ENCODE results near the gene TCEA2.

TCEA2 gene

DNA sequence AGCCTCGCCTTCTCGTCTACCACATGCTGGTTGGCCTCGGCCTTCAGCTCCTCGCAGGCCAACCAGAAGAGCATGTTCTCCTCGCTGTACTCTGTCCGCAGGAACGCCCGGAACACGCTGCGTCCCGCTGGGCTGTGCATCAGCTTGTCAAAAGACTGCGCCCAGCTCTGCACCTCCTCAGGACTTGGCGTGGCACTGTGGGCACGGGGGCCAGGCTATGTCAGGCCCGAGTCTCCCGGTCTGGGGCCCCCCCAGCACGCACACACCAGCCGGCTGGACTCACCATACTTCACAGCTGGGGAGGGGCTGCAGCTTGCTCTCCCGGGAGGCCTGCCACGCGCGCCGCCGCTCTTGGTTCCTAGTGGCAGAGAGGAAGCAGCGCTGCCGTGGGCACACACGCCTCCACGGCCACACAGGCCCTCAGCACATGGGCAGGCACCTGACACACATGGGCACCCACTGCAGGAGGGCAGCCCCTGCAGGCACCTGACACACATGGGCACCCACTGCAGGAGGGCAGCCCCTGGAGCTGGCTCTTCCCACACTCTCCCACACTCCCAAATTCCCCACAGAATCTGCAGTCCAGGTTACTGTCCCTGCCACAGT, 11.3 kb downstream of the TCEA2 start:
- Histone ChIP-seq H3K9ac (ENCODE audit: low read length) (no peak overlapping the region), H3K4me2 (ENCODE audit: low read length) (no peak overlapping the region), H3K27me3 (ENCODE audit: insufficient read depth, low read length, poor library complexity) (no peaks in the 10 kb centered on the region), H2BK5ac (ENCODE audit: low read length) (no peak overlapping the region), H4K8ac (ENCODE audit: low read depth, low read length) (no peak overlapping the region), H3K56ac (ENCODE audit: low read length) (no peak overlapping the region), H3K4me1 (ENCODE audit: control insufficient read depth, low read depth, low read length) (no peaks in the 10 kb centered on the region), H3K27ac (ENCODE audit: low read depth, low read length) (no peak overlapping the region), H2BK15ac (replicated peaks; ENCODE audit: low read depth) (no peak overlapping the region), H3K4me3 (ENCODE audit: low read length) (no peak overlapping the region), H4K5ac (ENCODE audit: low read length) (no peak overlapping the region), H3K23ac (ENCODE audit: low read length) (no peak overlapping the region), H3K18ac (ENCODE audit: low read length) (no peak overlapping the region), H3K4ac (ENCODE audit: low read depth, low read length) (no peak overlapping the region), H2AK5ac (ENCODE audit: low read length) (no peak overlapping the region), H3K79me1 (ENCODE audit: low read length) (no peaks in the 10 kb centered on the region), H3K79me2 (ENCODE audit: control insufficient read depth, insufficient read depth, low read length) (no peaks in the 10 kb centered on the region), H2BK120ac (ENCODE audit: low read depth, low read length) (no peak overlapping the region), H3K36me3 (ENCODE audit: control insufficient read depth, insufficient read depth, low read length) (no peaks in the 10 kb centered on the region)
- no peak for DNase-seq
- no CpG with 5 or more reads among the region's 28 CpGs for WGBS (ENCODE audit: extremely low coverage, insufficient coverage, low lambda C conversion rate)

DNA sequence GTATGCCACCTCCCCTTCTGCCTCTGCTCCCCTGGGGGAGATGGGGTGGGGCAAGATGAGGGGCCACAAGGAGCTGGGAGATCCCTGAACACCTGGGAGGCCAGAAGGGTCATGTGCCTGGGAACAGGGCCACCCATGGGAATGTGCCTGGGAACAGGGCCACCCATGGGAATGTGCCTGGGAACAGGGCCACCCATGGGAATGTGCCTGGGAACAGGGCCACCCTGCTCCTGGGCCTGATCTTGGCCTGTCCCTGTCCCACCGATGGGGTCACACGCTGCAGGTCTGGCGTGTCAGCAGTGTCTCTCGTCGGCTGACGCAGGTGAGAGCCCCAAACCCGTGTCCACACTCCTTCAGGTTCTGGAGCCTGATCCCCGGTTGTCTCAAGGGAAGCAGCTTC, 12.0 kb downstream of the TCEA2 start:
- Histone ChIP-seq H3K9ac (ENCODE audit: low read length) (no peak overlapping the region), H3K56ac (ENCODE audit: low read length) (no peak overlapping the region), H3K4me2 (ENCODE audit: low read length) (no peak overlapping the region), H3K27ac (ENCODE audit: low read depth, low read length) (no peak overlapping the region), H3K23ac (ENCODE audit: low read length) (no peak overlapping the region), H3K36me3 (ENCODE audit: control insufficient read depth, insufficient read depth, low read length) (no peaks in the 10 kb centered on the region), H3K18ac (ENCODE audit: low read length) (no peak overlapping the region), H3K79me1 (ENCODE audit: low read length) (no peaks in the 10 kb centered on the region), H2BK120ac (ENCODE audit: low read depth, low read length) (no peak overlapping the region), H2AK5ac (ENCODE audit: low read length) (no peak overlapping the region), H3K4me1 (ENCODE audit: control insufficient read depth, low read depth, low read length) (no peaks in the 10 kb centered on the region), H4K8ac (ENCODE audit: low read depth, low read length) (no peak overlapping the region), H3K4ac (ENCODE audit: low read depth, low read length) (no peak overlapping the region), H2BK5ac (ENCODE audit: low read length) (no peak overlapping the region), H3K27me3 (ENCODE audit: insufficient read depth, low read length, poor library complexity) (no peaks in the 10 kb centered on the region), H3K79me2 (ENCODE audit: control insufficient read depth, insufficient read depth, low read length) (no peaks in the 10 kb centered on the region), H2BK15ac (replicated peaks; ENCODE audit: low read depth) (no peak overlapping the region), H4K5ac (ENCODE audit: low read length) (no peak overlapping the region), H3K4me3 (ENCODE audit: low read length) (no peak overlapping the region)
- DNase-seq = no peak
- WGBS (ENCODE audit: extremely low coverage, insufficient coverage, low lambda C conversion rate) = no CpG with 5 or more reads among the region's 8 CpGs

DNA sequence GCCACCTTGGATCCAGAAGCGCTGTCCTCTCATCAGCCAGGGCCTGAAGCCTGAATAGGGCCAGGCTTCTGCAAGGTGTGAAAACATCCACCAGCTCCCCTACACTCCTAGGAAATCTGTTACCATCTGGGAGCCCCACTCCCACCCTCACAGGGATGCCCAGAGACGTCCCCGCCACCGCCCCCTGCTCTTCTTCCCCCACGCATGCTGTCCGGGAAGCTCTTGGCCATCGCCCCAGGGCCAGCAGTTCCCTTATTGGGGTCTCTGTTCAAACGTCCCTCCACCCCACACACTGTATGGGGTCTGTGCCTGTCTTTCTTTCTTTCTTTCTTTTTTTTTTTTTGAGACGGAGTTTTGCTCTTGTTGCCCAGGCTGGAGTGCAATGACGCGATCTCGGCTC, 12.6 kb downstream of the TCEA2 start:
- Histone ChIP-seq H3K4me2 (ENCODE audit: low read length) (no peak overlapping the region), H3K27ac (ENCODE audit: low read depth, low read length) (no peak overlapping the region), H2BK120ac (ENCODE audit: low read depth, low read length) (no peak overlapping the region), H2BK5ac (ENCODE audit: low read length) (no peak overlapping the region), H3K4me1 (ENCODE audit: control insufficient read depth, low read depth, low read length) (no peaks in the 10 kb centered on the region), H3K79me1 (ENCODE audit: low read length) (no peaks in the 10 kb centered on the region), H4K8ac (ENCODE audit: low read depth, low read length) (no peak overlapping the region), H3K27me3 (ENCODE audit: insufficient read depth, low read length, poor library complexity) (no peaks in the 10 kb centered on the region), H3K79me2 (ENCODE audit: control insufficient read depth, insufficient read depth, low read length) (no peaks in the 10 kb centered on the region), H3K23ac (ENCODE audit: low read length) (no peak overlapping the region), H3K36me3 (ENCODE audit: control insufficient read depth, insufficient read depth, low read length) (no peaks in the 10 kb centered on the region), H2BK15ac (replicated peaks; ENCODE audit: low read depth) (no peak overlapping the region), H4K5ac (ENCODE audit: low read length) (no peak overlapping the region), H2AK5ac (ENCODE audit: low read length) (no peak overlapping the region), H3K4ac (ENCODE audit: low read depth, low read length) (no peak overlapping the region), H3K4me3 (ENCODE audit: low read length) (no peak overlapping the region), H3K9ac (ENCODE audit: low read length) (no peak overlapping the region), H3K56ac (ENCODE audit: low read length) (no peak overlapping the region), H3K18ac (ENCODE audit: low read length) (no peak overlapping the region)
- DNase-seq = no peak
- WGBS (ENCODE audit: extremely low coverage, insufficient coverage, low lambda C conversion rate) = no CpG with 5 or more reads among the region's 12 CpGs

DNA sequence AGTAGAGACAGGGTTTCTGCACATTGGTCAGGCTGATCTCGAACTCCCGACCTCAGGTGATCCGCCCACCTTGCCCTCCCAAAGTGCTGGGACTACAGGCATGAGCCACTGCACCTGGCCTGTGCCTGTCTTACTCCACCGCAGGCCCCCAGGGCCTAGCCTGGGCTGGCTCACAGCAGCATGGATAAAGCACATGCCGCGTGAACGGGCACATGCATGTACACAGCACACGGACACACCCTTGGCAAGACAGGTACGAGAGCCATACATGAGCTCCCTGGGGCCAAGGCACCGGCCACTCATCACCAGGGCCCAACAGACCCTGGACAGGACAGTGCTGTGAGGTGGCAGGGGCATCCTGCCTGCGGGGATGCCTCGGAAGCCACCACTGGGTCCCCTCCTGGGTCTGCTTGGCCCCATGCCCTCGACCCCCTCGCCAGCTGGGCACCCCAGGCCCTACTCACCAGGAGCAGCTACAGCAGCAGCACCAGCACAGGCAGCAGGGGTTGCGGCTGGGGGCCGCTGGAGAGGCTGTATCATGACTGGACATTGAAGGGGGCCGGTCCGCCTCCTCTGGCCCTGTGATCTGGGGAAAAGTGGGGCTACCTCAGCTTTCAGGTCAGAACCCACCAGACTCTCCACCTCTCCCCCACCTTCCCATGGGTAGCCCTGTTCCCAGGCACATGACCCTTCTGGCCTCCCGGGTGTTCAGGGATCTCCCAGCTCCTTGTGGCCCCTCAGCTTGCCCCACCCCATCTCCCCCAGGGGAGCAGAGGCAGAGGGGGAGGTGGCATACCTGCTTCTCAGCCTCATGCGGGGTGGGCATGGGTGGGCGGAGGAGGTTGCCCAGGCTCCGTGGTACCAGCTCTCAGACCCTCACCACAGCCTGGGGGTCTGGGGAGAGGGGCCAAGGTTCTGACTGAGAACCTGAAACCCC, 13.3 kb downstream of the TCEA2 start:
- Histone ChIP-seq H2AK5ac (ENCODE audit: low read length) (no peak overlapping the region), H3K27ac (ENCODE audit: low read depth, low read length) (no peak overlapping the region), H2BK120ac (ENCODE audit: low read depth, low read length) (no peak overlapping the region), H3K4ac (ENCODE audit: low read depth, low read length) (no peak overlapping the region), H3K79me1 (ENCODE audit: low read length) (no peaks in the 10 kb centered on the region), H3K9ac (ENCODE audit: low read length) (no peak overlapping the region), H4K5ac (ENCODE audit: low read length) (no peak overlapping the region), H3K27me3 (ENCODE audit: insufficient read depth, low read length, poor library complexity) (no peaks in the 10 kb centered on the region), H3K4me1 (ENCODE audit: control insufficient read depth, low read depth, low read length) (no peaks in the 10 kb centered on the region), H2BK15ac (replicated peaks; ENCODE audit: low read depth) (no peak overlapping the region), H2BK5ac (ENCODE audit: low read length) (no peak overlapping the region), H3K56ac (ENCODE audit: low read length) (no peak overlapping the region), H3K23ac (ENCODE audit: low read length) (no peak overlapping the region), H3K4me2 (ENCODE audit: low read length) (no peak overlapping the region), H3K36me3 (ENCODE audit: control insufficient read depth, insufficient read depth, low read length) (no peaks in the 10 kb centered on the region), H4K8ac (ENCODE audit: low read depth, low read length) (no peak overlapping the region), H3K4me3 (ENCODE audit: low read length) (no peak overlapping the region), H3K18ac (ENCODE audit: low read length) (no peak overlapping the region), H3K79me2 (ENCODE audit: control insufficient read depth, insufficient read depth, low read length) (no peaks in the 10 kb centered on the region)
- no peak for DNase-seq
- no CpG with 5 or more reads among the region's 22 CpGs for WGBS (ENCODE audit: extremely low coverage, insufficient coverage, low lambda C conversion rate)

DNA sequence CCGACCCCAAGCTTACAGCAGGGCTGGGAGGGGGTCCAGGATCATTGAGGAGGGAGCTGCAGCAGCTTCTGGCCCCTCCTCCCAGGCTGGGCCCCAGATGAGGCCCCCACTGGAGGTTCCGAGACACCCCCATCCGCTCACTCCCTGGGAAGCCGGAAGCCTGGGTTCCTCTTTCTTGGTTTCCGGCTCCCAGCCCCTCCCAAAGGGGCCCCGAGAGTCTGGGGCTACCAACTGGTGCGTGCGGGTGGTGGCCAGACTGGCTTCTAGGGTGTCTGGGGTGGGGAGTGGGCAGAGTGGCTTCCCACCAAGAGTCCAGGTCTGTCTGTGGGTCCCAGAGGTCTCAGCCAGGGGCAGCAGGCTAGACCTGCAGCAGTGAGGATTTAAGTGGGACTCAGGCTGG, 14.1 kb downstream of the TCEA2 start:
- no peak overlapping the region for H4K8ac ChIP-seq (ENCODE audit: low read depth, low read length)
- no peak overlapping the region for H3K18ac ChIP-seq (ENCODE audit: low read length)
- no peak overlapping the region for H3K56ac ChIP-seq (ENCODE audit: low read length)
- no peaks in the 10 kb centered on the region for H3K4me1 ChIP-seq (ENCODE audit: control insufficient read depth, low read depth, low read length)
- no peak overlapping the region for H3K4me3 ChIP-seq (ENCODE audit: low read length)
- no peak overlapping the region for H3K4ac ChIP-seq (ENCODE audit: low read depth, low read length)
- H2BK120ac ChIP-seq (ENCODE audit: low read depth, low read length) = no peak overlapping the region
- no peak overlapping the region for H2AK5ac ChIP-seq (ENCODE audit: low read length)
- no peak overlapping the region for H3K27ac ChIP-seq (ENCODE audit: low read depth, low read length)
- WGBS (ENCODE audit: extremely low coverage, insufficient coverage, low lambda C conversion rate) = no CpG with 5 or more reads among the region's 8 CpGs
- H3K4me2 ChIP-seq (ENCODE audit: low read length) = no peak overlapping the region
- no peak overlapping the region for H4K5ac ChIP-seq (ENCODE audit: low read length)
- DNase-seq = no peak
- H3K36me3 ChIP-seq (ENCODE audit: control insufficient read depth, insufficient read depth, low read length) = no peaks in the 10 kb centered on the region
- no peak overlapping the region for H3K23ac ChIP-seq (ENCODE audit: low read length)
- no peak overlapping the region for H2BK15ac ChIP-seq (replicated peaks; ENCODE audit: low read depth)
- no peaks in the 10 kb centered on the region for H3K79me2 ChIP-seq (ENCODE audit: control insufficient read depth, insufficient read depth, low read length)
- no peak overlapping the region for H3K9ac ChIP-seq (ENCODE audit: low read length)
- no peak overlapping the region for H2BK5ac ChIP-seq (ENCODE audit: low read length)
- no peaks in the 10 kb centered on the region for H3K27me3 ChIP-seq (ENCODE audit: insufficient read depth, low read length, poor library complexity)
- H3K79me1 ChIP-seq (ENCODE audit: low read length) = no peaks in the 10 kb centered on the region
